Measurements from ENCODE around the gene REPS1. TPM values are rescaled to one million over a fixed set of nuclear protein-coding genes. Genes with fewer than 3 reads are reported as not detected.

Gene REPS1
- total RNA-seq, 1 experiment from 2014 or later: 27.4 TPM

DNA sequence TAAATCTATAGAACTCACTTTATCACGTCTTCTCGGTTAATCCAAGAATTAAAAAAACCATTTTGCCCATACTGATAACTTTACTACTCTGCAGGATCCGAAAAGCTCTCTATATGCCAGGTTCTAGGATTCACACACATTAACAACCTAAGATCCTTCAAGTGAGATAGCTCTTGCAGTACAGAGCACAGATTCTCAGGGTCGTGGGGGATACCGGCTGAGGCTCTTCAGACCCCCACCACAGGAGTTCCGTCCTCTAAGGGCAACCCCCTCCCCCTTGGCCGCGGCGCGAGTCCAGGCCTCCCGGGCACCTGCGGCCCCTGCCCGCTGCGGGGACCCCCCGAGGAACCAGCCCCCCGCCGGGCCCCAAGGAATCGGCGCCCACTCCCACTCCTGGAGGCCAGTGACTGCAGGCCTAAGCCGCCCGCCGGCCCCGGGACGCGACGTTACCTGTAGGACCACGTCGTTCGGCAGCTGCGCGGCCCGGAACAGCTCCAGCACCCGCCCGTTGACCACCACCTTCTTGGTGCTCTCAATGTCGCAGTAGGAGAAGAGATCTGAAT, 892 bp downstream of the REPS1 start:
- H3K9me2 ChIP-seq (replicated peaks; ENCODE audit: low read length): no peaks in the 10 kb centered on the region
- H2AFZ ChIP-seq (ENCODE audit: low read length): 0 out of 2 replicates have a peak overlapping the region, but pooled peaks have one; percentile 18
- intact Hi-C loops (cut with micrococcal nuclease): loop anchor here (2.0 kb wide), 1 partner anchor 14 kb away; no protein-coding TSS in a partner anchor
- peak overlapping the region; percentile 94 for H3K4me2 ChIP-seq (ENCODE audit: low read length)
- peaks cover 33% of the 10 kb centered on the region for H3K4me1 ChIP-seq (ENCODE audit: insufficient read depth, low read length)
- H3K4me3 ChIP-seq (ENCODE audit: low read length): peak overlapping the region; percentile 95
- ATAC-seq (peak; percentile 2; the same call in 1 of the 2 replicates), DNase-seq (no peak)
- no peaks in the 10 kb centered on the region for H3K27me3 ChIP-seq (ENCODE audit: low read length)
- H3K9me3 ChIP-seq (ENCODE audit: low read length): no peaks in the 10 kb centered on the region
- H3F3A ChIP-seq (ENCODE audit: low read length, unreplicated experiment): no peaks in the 10 kb centered on the region
- H3K36me3 ChIP-seq (ENCODE audit: low read depth, low read length): no peaks in the 10 kb centered on the region
- peak overlapping the region; percentile 13; the same call in 1 of the 2 replicates for H3K27ac ChIP-seq (ENCODE audit: low read length)
- ChIA-PET CTCF (interaction anchor here (0.6 kb wide), 2 partner anchors 171 to 180 kb away, joined by 3 read pairs; no protein-coding TSS in a partner anchor), POLR2A (ENCODE audit: unreplicated experiment) (no interaction called here)
- H4K20me1 ChIP-seq (ENCODE audit: low read length): peaks cover 38% of the 10 kb centered on the region
- TF ChIP-seq CTCF (conservative IDR thresholded peaks at IDR 0.05; ENCODE audit: low read depth, low read length) (no peak), EZH2phosphoT487 (IDR thresholded peaks at IDR 0.05; ENCODE audit: borderline replicate concordance, low read length) (no peak), EZH2 (IDR thresholded peaks at IDR 0.05; ENCODE audit: low read length, unreplicated experiment) (no peak)
- BruUV-seq (replicated peaks): no TSS peak
- H3K79me2 ChIP-seq (ENCODE audit: low read length): peaks cover 58% of the 10 kb centered on the region
- H3K9ac ChIP-seq (ENCODE audit: low read length): peak overlapping the region; percentile 97

DNA sequence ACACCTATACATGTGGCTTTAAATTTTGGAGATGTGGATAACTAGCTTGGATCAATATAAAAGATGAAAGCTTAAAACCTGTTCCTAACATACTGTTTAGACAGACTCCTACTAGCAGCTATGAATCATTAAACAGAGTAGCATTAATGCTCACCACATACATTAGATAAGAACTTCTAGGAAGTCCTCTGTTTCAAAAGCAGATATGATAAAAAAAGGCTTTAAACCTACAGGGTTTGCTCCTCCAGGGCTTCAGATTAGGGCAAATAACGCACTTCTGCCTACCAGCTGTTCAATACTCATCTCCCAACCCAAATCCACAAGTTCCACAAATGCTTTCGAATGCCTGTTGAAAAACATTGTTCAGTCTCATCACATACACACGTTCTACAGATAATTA, 1.5 kb downstream of the REPS1 start:
- TF ChIP-seq EZH2 (IDR thresholded peaks at IDR 0.05; ENCODE audit: low read length, unreplicated experiment) (no peak), EZH2phosphoT487 (IDR thresholded peaks at IDR 0.05; ENCODE audit: borderline replicate concordance, low read length) (no peak), CTCF (conservative IDR thresholded peaks at IDR 0.05; ENCODE audit: low read depth, low read length) (no peak)
- Histone ChIP-seq H3K36me3 (ENCODE audit: low read depth, low read length) (no peaks in the 10 kb centered on the region), H3K9me3 (ENCODE audit: low read length) (no peaks in the 10 kb centered on the region), H3K27me3 (ENCODE audit: low read length) (no peaks in the 10 kb centered on the region), H4K20me1 (ENCODE audit: low read length) (peaks cover 38% of the 10 kb centered on the region), H3K79me2 (ENCODE audit: low read length) (peaks cover 64% of the 10 kb centered on the region), H3K27ac (ENCODE audit: low read length) (no peak overlapping the region), H3K9me2 (replicated peaks; ENCODE audit: low read length) (no peaks in the 10 kb centered on the region), H3K4me3 (ENCODE audit: low read length) (peak overlapping the region; percentile 95), H3K4me2 (ENCODE audit: low read length) (peak overlapping the region; percentile 94), H3K4me1 (ENCODE audit: insufficient read depth, low read length) (peaks cover 33% of the 10 kb centered on the region), H2AFZ (ENCODE audit: low read length) (0 out of 2 replicates have a peak overlapping the region, but pooled peaks have one; percentile 18), H3K9ac (ENCODE audit: low read length) (peak overlapping the region; percentile 97), H3F3A (ENCODE audit: low read length, unreplicated experiment) (no peaks in the 10 kb centered on the region)
- no TSS peak for BruUV-seq (replicated peaks)
- intact Hi-C loops (cut with micrococcal nuclease): loop anchor here (2.0 kb wide), 1 partner anchor 14 kb away; no protein-coding TSS in a partner anchor
- DNase-seq: peak; percentile 31
- no peak for ATAC-seq
- CTCF ChIA-PET: interaction anchor here (0.5 to 0.6 kb wide), 2 partner anchors 179 to 388 kb away, joined by 3 read pairs; partner anchors contain the start of gene CITED2
- POLR2A ChIA-PET (ENCODE audit: unreplicated experiment): no interaction called here

DNA sequence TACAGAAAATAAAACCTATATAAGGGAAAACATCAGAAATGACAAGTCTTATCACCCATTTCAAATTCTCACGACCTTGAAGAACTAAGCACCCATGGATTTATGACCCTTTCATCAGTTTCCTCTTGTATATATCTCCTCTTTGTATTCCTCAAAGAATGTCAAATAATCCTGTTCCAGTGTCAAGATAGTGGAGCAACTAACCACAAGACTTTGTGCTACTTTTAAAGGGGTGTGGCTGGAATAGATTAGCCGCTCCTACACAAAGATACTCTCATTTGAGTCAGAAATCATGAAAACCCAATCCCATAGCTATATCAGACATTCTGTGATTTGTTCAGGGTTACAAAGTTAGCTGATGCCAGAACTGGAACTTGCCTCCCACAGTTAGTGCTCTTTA, 6.6 kb downstream of the REPS1 start:
- H3K4me3 ChIP-seq (ENCODE audit: low read length): no peak overlapping the region
- ATAC-seq (no peak), DNase-seq (no peak)
- ChIA-PET CTCF (no interaction called here), POLR2A (ENCODE audit: unreplicated experiment) (no interaction called here)
- no peaks in the 10 kb centered on the region for H3K9me3 ChIP-seq (ENCODE audit: low read length)
- H3K4me2 ChIP-seq (ENCODE audit: low read length): no peak overlapping the region
- H3K4me1 ChIP-seq (ENCODE audit: insufficient read depth, low read length): peaks cover 22% of the 10 kb centered on the region
- intact Hi-C loops (cut with micrococcal nuclease): no loop called here
- H3K9ac ChIP-seq (ENCODE audit: low read length): no peak overlapping the region
- BruUV-seq (replicated peaks): no TSS peak
- peaks cover 30% of the 10 kb centered on the region for H4K20me1 ChIP-seq (ENCODE audit: low read length)
- no peaks in the 10 kb centered on the region for H3F3A ChIP-seq (ENCODE audit: low read length, unreplicated experiment)
- no peak overlapping the region for H2AFZ ChIP-seq (ENCODE audit: low read length)
- no peaks in the 10 kb centered on the region for H3K9me2 ChIP-seq (replicated peaks; ENCODE audit: low read length)
- H3K27me3 ChIP-seq (ENCODE audit: low read length): no peaks in the 10 kb centered on the region
- H3K36me3 ChIP-seq (ENCODE audit: low read depth, low read length): no peaks in the 10 kb centered on the region
- H3K79me2 ChIP-seq (ENCODE audit: low read length): peaks cover 99% of the 10 kb centered on the region
- TF ChIP-seq EZH2phosphoT487 (IDR thresholded peaks at IDR 0.05; ENCODE audit: borderline replicate concordance, low read length) (no peak), EZH2 (IDR thresholded peaks at IDR 0.05; ENCODE audit: low read length, unreplicated experiment) (no peak), CTCF (conservative IDR thresholded peaks at IDR 0.05; ENCODE audit: low read depth, low read length) (no peak)
- H3K27ac ChIP-seq (ENCODE audit: low read length): no peak overlapping the region

Measured in PC-3 (cell line).